ENCODE results near the gene TSPAN17.
"Not testable (repeated sequence)": the region's sequence is repeated elsewhere in the genome, so short reads cannot be mapped to it uniquely, and the experiment has no call there.

The TSPAN17 gene

GRCh38 chr5:176647030-176647842 lies at the start of gene TSPAN17:
TSPAN17 (plus strand) TSS chr5:176647484; CDS start chr5:176647616, 132 bp downstream.
- DNase-seq: peak; percentile 93

GRCh38 chr5:176599749-176600430 lies 47.4 kb upstream of the TSPAN17 start:
- not testable (repeated sequence) for DNase-seq

- no peak for DNase-seq
Measured at GRCh38 chr5:176601901-176602482, 45.3 kb upstream of the TSPAN17 start.

- DNase-seq: no peak
Measured at GRCh38 chr5:176603091-176603490, 44.2 kb upstream of the TSPAN17 start.

GRCh38 chr5:176606032-176606431 lies 41.3 kb upstream of the TSPAN17 start:
- DNase-seq: no peak

- DNase-seq: no peak
Measured at GRCh38 chr5:176606875-176607274, 40.4 kb upstream of the TSPAN17 start.

GRCh38 chr5:176608142-176608705 lies 39.1 kb upstream of the TSPAN17 start:
- no peak for DNase-seq

GRCh38 chr5:176608937-176609723 lies 38.2 kb upstream of the TSPAN17 start:
- no peak for DNase-seq

GRCh38 chr5:176609724-176610434 lies 37.4 kb upstream of the TSPAN17 start, which contains the start of gene GPRIN1:
GPRIN1 (minus strand) TSS chr5:176610156; CDS start chr5:176599834, 10,322 bp downstream.
- no peak for DNase-seq

GRCh38 chr5:176610435-176610773 lies 36.9 kb upstream of the TSPAN17 start:
- no peak for DNase-seq

- no peak for DNase-seq
Measured at GRCh38 chr5:176611435-176611834, 35.8 kb upstream of the TSPAN17 start.

GRCh38 chr5:176612008-176612407 lies 35.3 kb upstream of the TSPAN17 start:
- DNase-seq: no peak

GRCh38 chr5:176612855-176613254 lies 34.4 kb upstream of the TSPAN17 start:
- no peak for DNase-seq

GRCh38 chr5:176614805-176615478 lies 32.3 kb upstream of the TSPAN17 start:
- DNase-seq: peak; percentile 45

- peak; percentile 25 for DNase-seq
Measured at GRCh38 chr5:176616511-176616910, 30.8 kb upstream of the TSPAN17 start.

GRCh38 chr5:176618783-176619182 lies 28.5 kb upstream of the TSPAN17 start:
- DNase-seq: no peak

- DNase-seq: no peak
Measured at GRCh38 chr5:176619203-176619568, 28.1 kb upstream of the TSPAN17 start.

GRCh38 chr5:176619569-176620332 lies 27.5 kb upstream of the TSPAN17 start:
- DNase-seq: no peak

- DNase-seq: no peak
Measured at GRCh38 chr5:176620333-176620981, 26.8 kb upstream of the TSPAN17 start.

- DNase-seq: no peak
Measured at GRCh38 chr5:176621661-176622079, 25.6 kb upstream of the TSPAN17 start.

Measured in NCI-H1694 treated with DMSO at 0.1 percent for 48 hours (cell line).